T-helper 22 cell (primary cell): ENCODE measurements around the gene RASL10B.
"Not testable (repeated sequence)": the region's sequence is repeated elsewhere in the genome, so short reads cannot be mapped to it uniquely, and the experiment has no call there.

Experiments
- DNase-seq: peaks from one replicate; pipeline ENCODE4 v3.0.0-alpha.2; 2020; ENCODE audit warnings: low read depth

Gene RASL10B, protein sequence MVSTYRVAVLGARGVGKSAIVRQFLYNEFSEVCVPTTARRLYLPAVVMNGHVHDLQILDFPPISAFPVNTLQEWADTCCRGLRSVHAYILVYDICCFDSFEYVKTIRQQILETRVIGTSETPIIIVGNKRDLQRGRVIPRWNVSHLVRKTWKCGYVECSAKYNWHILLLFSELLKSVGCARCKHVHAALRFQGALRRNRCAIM

DNA sequence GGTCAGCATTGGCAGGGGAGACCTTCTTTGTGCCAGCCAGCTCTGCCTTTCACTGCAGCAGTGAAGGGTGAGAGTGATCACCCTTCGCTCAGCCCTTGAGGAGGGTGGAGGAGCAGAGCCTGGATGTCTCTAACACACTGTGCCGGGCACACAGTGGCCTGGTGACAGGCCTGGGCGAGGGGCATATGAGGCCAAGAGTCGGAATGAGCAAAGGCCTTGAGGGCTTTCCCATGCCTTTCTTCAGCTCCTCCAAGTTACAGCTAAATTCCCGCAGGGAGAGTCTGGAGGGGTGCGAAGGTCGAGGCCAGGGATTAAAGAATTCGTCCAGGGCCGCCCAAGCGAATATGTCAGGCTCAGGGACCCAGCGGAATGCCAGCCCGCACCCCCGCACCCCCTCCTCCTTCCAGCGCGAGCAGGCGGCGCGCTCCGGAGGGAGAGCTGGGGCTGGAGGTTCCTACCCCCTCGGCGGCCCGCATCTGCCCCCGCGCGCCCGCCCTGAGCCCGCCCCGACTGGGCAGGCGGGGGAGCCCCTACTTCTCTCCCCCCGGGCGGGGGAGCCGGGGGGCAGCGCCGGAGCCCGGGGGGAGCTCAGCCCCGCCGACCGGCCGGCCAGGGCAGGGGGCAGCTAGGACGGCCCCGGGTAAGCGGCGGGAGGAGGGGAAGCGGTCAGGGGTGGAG is at the start of gene RASL10B:
RASL10B (plus strand) TSS at position 401 of the 678 bp plus-strand sequence. CDS start 3,546 bp downstream, outside the sequence.
- DNase-seq: no peak

DNA sequence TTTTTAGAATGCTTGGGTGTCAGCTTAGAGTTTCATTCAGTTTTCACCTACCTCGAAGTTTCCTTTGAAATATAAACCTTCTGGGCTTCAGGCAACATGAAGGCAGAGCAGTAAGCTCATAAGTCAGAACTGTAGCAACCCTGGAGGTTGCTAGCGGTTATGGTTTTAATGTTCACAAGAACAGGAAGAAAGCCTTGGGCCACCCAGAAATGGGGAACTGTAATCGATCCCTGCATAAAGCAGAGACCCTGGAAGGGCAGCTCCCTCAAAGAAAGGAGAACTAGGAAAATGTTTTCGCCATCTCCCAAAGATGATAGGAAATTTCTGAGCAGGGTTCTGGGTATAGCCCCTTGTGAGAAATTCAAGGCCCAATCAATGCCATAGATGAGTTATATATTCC is 47.8 kb upstream of the RASL10B start:
- no peak for DNase-seq

DNA sequence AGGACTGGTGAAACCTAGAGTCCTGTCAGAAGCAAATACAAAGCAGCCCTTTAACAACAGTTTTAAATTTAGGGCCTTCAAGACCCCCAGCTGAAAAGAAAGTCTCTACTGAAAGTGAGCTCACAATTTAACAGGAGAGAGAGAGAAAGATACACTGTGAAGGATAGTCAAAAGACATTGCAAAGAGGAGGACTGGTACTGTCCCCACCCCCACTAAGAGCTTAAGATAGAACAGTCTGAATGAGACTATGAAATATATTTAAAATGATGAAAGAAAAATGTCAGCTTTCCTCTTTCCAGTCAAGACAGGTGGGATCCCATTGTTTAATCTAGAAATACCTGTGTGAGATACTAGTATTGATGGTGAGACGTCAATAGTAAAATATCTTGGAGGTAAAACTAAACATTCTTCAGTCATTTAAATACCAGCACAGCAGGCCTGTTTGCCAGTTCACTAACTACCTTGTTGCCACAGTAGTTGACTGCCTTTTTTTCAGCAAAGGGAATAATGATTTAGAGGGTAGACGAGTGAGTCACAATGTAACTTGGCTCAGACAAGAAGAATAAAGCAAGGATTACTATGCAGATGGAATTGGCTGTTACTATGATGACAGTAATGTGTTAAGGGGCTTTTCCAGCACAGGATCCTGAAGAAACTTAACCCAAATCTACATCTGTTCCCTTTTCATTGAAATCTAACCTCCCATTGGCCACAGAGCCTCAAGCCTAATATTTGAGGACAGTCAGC is 47.2 kb upstream of the RASL10B start:
- no peak for DNase-seq

DNA sequence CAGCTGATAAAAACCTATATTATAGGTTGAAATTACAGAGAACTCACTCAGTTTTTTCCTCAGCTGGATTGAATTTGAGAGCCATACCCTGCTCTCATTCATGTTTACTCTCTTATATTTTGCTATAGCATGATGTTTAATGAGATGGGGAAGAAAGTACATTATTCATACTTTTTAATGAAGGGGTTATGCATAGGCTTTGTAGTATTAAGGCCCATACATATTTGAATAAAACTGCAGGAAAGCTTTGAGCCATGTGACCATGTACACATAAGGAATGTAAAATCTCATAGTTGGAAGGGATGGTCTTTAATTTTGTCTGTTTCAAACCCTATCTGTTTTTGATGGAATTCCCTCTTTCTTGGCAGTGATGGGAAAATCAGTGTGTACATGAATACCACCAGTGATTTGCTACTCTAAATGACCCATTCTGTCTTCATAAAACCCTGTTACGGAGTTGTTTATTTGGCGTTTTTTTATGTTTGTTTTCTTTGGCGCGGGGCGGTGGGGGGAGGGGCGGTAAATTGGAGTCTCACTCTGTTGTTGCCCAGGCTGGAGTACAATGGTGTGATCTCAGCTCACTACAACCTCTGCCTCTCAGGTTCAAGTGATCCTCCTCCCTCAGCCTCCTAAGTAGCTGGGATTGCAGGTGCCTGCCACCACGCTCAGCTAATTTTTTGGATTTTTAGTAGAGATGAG is 38.8 kb upstream of the RASL10B start:
- no peak for DNase-seq

DNA sequence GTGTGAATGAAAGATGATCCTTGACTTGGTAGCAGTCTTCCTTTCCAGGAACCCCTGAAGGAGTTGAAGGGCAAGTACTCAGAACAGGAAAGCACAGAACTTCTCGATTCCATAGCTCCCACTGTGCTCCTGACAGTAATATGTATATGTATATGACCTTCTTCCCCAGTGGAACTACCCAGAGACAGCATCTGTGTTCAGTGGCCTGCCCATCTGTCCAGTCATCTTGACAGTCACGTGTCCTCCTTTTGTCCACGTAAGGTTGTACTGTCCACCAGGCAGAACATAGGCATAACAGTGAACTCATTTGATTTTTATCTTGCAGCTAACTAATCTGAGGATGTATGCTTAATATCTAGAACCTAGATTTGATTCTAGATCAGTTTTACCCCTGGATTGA is 37.8 kb upstream of the RASL10B start:
- DNase-seq: no peak

DNA sequence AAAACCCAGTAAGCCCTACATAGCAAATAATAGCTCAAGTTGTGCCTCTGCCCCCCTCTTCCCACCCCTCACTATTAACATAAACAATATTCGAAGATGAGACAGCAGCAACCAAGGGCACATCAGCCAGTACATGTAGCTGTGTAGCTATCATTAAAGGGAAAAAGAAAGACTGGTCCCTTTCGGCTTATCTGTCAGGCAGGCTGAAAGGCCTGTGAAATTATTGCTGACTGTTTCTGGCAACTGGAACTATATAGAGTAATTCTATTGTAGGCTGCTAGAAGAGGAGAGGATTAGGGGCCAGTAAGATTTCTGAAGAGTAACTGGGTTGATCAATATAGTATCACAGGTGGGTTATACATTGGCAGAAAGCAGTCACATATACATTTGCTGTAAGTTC is 36.5 kb upstream of the RASL10B start:
- DNase-seq: no peak

DNA sequence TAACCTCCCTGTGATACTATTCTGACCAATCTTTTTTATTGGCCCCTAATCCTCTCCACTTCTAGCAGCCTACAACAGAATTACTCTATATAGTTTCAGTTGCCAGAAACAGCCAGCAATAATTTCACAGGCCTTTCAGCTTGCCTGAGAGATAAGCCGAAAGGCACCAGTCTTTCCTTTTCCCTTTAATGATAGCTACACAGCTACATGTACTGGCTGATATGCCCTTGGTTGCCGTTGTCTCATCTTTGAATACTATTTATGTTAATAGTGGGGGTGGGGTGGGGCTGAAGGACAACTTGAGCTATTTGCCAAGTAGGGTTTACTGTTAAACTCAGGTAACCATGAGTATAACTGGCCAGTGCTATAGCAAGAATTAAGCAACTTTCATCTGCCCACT is 35.8 kb upstream of the RASL10B start:
- DNase-seq: no peak

DNA sequence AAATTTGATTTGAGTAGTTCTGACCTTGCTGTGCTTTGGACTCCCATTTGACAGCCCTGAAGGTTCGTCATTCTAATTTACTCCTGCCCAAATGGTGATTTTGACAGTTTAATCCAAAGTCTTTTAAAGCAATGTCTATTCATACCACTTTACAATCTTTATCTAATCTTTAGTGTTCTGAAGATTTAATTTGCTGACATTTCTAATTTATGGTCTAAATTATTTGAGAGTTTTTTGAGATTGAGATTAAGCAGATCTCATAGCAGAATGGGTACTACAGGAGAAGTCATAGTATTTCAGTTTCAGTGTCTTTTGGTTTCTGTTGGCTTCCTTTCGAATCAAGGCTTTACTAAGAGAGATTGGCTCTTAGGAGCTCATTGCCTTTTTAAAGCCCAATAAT is 32.6 kb upstream of the RASL10B start:
- no peak for DNase-seq

DNA sequence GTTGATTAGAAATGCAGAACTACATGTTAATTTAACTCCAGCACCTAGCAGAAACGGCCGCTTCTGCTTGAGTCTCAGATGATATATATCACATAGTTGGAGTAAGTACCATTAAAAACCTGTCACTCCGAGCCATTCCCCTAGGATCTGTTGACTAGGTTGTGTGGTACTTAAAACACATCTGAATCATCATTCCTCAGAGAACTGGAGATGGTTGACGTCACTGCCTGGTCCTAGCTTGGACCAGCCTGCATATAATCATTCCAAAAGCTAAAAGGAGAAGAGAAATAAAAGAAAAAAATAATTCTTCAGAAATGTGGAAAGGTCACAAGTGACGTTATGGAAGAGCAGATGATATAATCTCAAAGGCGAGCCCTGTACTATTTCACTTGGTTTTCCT is 31.3 kb upstream of the RASL10B start:
- DNase-seq: no peak

DNA sequence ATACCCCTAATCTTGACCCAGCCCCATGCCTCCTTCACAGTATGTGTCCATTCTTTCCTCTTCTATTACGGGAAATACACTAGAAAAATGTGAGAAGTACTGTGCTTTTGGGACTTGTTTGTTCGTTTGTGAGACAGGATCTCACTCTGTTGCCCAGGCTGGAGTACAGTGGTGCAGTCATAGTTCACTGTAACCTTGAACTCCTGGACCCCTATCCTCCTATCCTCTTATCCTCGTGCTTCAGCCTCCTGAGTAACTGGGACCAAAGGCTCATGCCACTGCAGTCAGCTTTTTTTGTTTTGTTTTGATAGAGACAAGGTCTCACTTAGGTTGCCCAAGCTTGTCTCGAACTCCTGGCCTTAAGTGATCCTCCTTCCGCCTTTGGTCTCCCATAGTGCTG is 29.9 kb upstream of the RASL10B start:
- DNase-seq: no peak

DNA sequence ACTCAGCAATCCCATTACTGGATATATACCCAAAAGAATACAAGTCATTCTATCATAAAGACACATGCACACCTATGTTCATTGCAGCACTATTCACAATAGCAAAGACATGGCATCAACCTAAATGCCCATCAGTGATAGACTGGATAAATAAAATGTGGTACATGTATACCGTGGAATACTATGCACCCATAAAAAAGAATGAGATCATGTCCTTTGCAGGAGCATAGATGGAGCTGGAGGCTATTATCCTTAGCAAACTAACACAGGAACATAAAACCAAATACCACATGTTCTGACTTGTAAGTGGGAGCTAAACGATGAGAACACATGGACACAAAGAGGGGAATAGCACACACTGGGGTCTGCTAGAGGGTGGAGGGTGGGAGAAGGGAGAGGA is 28.1 kb upstream of the RASL10B start:
- not testable (repeated sequence) for DNase-seq

DNA sequence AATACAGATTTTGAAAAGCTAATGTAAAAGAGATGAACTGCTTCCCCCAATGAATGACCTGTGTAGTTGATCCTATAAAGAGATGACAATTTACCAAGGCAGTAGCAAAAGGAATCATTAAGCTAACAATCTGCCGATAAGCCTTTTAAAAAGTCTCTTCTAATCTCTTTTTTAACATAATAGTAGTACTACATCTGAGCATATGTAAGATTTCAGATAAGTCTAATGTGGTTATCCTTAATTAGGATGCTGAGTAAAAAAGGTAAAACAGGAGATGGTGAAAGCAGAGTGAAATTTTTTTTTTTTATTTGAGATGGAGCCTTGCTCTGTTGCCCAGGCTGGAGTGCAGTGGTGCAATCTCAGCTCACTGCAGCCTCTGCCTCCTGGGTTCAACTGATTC is 26.2 kb upstream of the RASL10B start:
- no peak for DNase-seq

DNA sequence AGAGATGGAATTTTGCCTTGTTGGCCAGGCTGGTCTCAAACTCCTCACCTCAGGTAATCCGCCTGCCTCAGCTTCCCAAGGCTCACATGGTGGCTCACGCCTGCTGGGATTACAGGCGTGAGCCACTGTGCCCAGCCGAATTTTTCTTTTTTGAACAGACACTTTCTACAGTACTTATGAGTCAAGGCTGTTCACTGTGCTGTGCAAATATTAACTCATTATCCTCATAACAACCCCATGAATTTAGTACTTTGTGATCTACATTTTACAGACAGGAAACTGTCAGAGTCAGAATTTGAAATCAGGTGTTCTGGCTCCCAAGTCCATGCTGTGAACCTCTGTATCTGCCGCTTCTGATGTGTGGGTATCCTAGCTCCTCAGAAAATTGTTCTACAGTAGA is 25.7 kb upstream of the RASL10B start:
- no peak for DNase-seq

DNA sequence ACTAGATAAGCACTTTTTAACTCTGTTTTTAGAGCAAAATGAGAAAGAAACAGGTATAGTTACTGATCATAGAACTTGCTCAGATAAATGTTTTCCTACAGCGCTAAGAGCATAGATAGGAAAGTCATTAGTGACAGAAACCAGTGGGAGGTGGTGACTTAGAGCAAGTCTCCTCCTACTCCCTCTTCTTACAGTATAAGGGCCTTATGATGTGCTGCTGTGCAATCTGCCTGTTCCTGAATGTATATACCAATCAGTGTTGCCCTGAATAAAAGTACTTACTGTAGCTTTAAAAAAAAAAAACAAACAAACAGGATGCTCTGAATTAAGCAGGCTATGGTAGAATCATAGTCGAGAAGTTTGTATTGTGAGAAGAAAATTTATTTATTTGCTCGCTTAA is 23.3 kb upstream of the RASL10B start:
- DNase-seq: no peak

DNA sequence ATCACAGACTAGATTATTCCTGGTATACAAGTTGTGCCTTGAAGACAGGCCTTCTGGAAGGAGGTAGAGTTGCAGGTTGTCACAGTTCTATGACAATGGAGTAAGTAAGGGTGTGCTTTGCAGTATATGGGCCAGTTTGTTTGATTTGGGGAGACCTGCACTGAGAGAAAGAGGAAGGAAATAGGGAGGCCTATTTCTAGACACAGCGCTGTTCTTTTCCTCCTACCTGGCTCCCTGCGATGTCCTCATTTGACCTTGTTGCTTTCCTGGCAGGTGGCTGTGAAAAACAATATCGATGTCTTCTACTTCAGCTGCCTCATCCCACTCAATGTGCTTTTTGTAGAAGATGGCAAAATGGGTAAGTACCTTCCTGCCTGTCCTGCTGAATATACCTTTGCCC is 22.5 kb upstream of the RASL10B start:
- DNase-seq: no peak

DNA sequence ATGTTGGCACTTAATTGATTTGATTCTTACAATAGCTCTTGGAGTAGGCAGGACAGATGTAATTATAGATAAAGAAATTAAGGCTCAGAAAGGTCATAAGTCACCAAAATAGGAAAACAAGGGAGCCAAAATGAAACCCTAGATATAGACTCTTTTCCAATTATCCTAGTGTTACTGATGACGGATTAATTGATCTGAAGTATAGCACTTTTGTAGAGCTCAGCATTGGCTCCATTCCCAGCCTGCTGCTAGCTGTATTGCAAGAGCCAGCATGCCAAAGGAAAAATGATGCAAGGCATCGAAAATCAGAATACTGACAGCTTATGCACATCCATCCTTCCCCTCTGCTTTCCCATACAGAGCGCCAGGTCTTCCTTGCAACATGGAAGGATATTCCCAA is 21.6 kb upstream of the RASL10B start:
- no peak for DNase-seq

DNA sequence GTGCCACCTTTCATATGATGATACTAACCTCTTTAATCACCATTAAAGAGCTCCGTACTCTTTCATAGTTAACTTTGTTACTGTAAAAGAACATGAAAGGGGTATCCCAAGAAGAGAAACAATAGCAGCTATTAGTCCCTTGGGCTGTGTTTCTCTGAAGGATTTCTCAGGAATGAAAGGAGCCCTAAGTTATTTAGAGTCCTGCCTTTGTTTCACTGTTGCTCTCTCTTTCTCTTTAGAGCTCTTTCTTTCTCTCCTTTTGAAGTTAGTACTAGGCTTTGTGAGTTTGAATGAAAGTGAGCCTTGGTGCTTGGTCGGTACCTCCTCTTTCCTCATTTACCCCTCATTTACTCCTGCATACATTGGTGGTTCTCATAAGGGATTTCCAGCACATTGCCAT is 20.5 kb upstream of the RASL10B start:
- no peak for DNase-seq

DNA sequence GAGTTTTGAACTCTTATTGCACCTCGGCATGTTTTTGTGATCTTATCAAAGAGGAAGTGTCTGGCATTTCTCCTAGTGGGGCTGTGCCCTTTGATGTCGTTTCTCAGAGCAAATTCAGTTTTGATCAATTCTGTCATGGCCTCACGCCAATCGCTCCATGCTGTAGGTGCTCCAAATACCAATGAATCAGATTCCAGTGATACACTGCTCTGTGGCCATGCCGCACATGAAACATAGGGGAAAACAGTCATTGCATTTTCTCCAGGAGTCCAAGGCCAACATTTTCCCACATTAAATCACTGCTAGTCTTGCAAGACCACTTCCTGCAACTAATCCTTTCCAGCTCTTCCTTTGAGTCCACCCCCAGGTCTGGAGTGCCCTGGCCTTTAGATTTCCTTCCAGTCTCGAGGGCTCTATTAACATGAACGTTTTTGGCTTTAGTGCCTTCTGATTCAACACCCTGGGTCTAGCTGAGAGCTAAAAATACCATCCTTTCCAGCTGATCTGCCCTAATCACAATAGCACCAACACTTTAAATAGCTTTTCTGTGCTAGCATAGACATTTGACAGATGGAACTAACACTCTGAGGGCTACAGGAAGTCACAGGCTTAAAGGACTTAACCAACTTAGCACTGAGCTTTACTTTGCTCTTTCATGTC is 18.2 kb upstream of the RASL10B start:
- DNase-seq: no peak

DNA sequence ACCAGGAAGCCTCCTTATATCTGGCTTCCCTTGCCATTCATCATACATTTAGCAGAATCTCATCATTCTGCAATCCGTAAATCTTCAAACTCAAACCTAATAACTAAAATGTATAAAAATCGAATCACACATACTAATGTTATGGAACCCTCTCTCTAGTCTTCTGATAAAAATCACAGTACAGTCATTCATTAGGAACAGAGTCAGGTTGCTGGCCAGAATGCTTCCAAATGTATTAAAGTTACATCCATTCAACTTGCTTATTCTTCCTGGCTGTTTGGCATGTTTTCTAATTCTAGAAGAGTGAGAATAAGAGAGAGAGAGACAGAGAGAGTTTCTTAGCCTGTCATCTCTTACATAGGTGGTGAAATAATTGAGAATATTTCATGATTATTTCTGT is 16.5 kb upstream of the RASL10B start:
- no peak for DNase-seq

DNA sequence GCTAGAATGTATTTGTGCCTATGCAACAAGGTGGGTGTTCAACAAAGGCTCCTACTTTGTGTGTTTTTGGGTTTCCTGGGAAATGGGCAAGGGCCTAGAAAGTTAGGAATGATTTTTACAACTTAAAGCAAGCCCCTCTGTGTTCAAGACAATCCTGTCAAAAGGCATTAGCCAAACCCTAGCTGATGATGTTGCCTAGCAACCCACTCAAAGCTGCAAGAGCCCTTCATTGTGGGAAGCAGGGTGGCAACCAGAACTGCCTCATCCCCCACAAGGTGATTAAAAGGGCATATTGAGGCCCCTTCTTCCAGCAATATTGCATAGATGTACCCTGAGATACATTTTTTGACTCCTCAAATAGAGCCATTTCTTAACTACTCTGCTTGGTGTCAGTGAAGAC is 16.0 kb upstream of the RASL10B start:
- no peak for DNase-seq

DNA sequence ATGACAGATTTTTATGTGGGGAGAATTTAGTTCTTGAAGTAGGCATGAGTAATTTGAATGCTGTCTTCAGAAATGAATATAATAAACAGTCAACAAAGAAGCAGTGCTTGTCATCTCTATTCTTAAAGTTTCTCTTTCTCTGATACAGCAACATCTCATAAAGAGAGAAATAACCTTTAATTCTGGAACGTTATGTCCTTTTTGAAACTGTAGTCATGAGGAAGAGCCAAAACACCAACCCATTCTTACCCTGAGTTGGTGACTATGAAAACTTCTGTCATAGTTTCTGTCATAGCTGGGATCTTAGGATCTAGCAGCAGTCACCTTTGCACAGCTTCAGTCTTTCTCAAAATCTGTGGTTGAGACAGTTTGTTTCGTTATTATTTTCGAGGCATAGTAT is 15.3 kb upstream of the RASL10B start:
- DNase-seq: no peak

DNA sequence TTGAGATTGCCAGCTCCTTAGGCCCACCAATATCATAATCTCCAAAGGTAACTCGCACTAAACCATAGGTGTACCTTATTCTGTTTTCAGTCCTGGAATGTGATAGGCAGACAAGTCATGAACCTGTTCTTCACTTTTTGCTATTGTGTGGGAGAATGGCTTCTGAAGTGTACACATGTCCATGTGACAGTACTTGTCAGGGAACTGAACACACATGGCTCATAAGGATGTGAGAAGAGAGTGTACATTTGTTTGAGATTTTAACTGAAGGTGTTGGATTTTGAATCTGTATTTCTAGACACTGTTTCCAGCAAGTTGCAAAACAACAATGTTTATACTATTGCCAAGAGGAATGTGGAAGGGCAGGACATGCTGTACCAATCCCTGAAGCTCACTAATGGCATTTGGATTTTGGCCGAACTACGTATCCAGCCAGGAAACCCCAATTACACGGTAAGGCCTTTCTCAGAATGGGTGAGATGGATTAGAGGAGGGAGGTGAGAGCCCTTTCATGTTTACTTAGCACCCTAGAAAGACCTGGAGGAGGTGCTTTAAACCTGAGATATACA is 14.5 kb upstream of the RASL10B start:
- no peak for DNase-seq
